ENCODE measurements around the gene KLLN. TPM values are rescaled to one million over a fixed set of nuclear protein-coding genes. Genes with fewer than 3 reads are reported as not detected.

KLLN gene
- total and polyA plus RNA-seq, 12 donors, result 0.15 to 0.69 (median 0.39) TPM

GRCh38 chr10:87844837-87845623, 18.3 kb downstream of the KLLN start:
- TF ChIP-seq CTCF (IDR thresholded peaks at IDR 0.05), result no peak
- Histone ChIP-seq H3K27me3 (no peaks in the 10 kb centered on the region), H3K4me3 (no peak overlapping the region), H3K9me3 (no peaks in the 10 kb centered on the region), H3K27ac (no peak overlapping the region), H3K4me1 (peaks cover 0 to 4% (median 0%) of the 10 kb centered on the region in 9 donors), H3K36me3 (no peaks in the 10 kb centered on the region)
- ATAC-seq, result no peak
- DNase-seq, result no peak
- WGBS, 2 donors, result 27 to 43% methylated on average over 1 of the region's 1 CpG
- intact Hi-C loops (cut with DNase I), result loop anchor here in 2 of 10 donors (5.0 kb wide), 1 partner anchor 707 kb away; no protein-coding TSS in a partner anchor

GRCh38 chr10:87843714-87844113, 19.6 kb downstream of the KLLN start:
- Histone ChIP-seq H3K27ac (no peak overlapping the region), H3K4me1 (peaks cover 0 to 4% (median 0%) of the 10 kb centered on the region in 9 donors), H3K27me3 (no peaks in the 10 kb centered on the region), H3K9me3 (no peaks in the 10 kb centered on the region), H3K4me3 (no peak overlapping the region), H3K36me3 (no peaks in the 10 kb centered on the region)
- TF ChIP-seq CTCF (IDR thresholded peaks at IDR 0.05), result no peak
- no peak for DNase-seq
- intact Hi-C loops (cut with DNase I), result no loop called here
- 97 to 98% methylated on average over 4 of the region's 4 CpGs for WGBS, 2 donors
- ATAC-seq, result no peak

- intact Hi-C loops (cut with DNase I), result no loop called here
- no peaks in the 10 kb centered on the region for H3K36me3 ChIP-seq
- no peaks in the 10 kb centered on the region for H3K27me3 ChIP-seq
- TF ChIP-seq CTCF (IDR thresholded peaks at IDR 0.05), result no peak
- H3K9me3 ChIP-seq, result no peaks in the 10 kb centered on the region
- H3K4me1 ChIP-seq, result peaks cover 0 to 4% (median 0%) of the 10 kb centered on the region in 9 donors
- no peak for DNase-seq
- H3K27ac ChIP-seq, result no peak overlapping the region
- no peak overlapping the region for H3K4me3 ChIP-seq
- no peak for ATAC-seq
Observed at GRCh38 chr10:87842776-87843497, 20.4 kb downstream of the KLLN start.

- H3K36me3 ChIP-seq, result no peaks in the 10 kb centered on the region
- no peaks in the 10 kb centered on the region for H3K27me3 ChIP-seq
- DNase-seq, result no peak
- H3K4me3 ChIP-seq, result no peak overlapping the region
- TF ChIP-seq CTCF (IDR thresholded peaks at IDR 0.05), result no peak
- H3K27ac ChIP-seq, result no peak overlapping the region
- ATAC-seq, result no peak
- intact Hi-C loops (cut with DNase I), result no loop called here
- 96 to 100% methylated on average over 1 of the region's 1 CpG for WGBS, 2 donors
- H3K4me1 ChIP-seq, result peaks cover 0 to 4% (median 0%) of the 10 kb centered on the region in 9 donors
- H3K9me3 ChIP-seq, result no peaks in the 10 kb centered on the region
Observed at GRCh38 chr10:87842220-87842641, 21.1 kb downstream of the KLLN start.

Data from heart right ventricle (tissue), 16 donors.